ENCODE measurements around the gene EML1. TPM values are rescaled to one million over a fixed set of nuclear protein-coding genes. Genes with fewer than 3 reads are reported as not detected.
A peak's percentile ranks its signal among the peaks of the same experiment; 100 is the strongest.

The EML1 gene
- total and polyA plus RNA-seq, 2 of the 13 experiments (the other 11 are each of a cell fraction or from before 2014, with no cell fraction given) = 0.59 to 1.7 TPM

DNA sequence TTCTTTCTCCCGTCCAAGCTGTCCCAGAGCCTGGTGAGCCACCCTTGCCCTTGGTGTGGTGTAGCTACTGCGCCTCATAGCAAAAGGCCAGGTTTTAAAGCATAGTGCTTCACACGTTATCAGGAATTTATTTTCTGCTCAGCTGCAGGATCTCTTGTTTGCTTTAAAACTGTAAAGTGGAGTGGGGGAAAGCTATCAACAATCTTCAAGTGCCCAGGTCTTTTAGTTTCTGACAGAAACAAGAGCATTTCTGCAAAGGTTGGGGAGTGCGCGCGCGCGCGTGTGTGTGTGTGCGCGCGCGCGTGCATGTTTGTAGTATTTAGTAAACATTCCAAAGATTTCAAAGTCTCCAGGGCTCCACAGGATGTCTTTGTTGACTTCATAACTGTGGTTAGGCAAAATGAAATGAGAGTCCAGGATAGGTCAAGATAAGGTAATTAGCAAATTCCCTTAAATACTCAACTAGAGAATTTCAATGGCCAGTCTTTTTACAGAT is 45.5 kb downstream of the EML1 start (continued):
- TF ChIP-seq ARID4A (CRISPR knock-in tag; IDR thresholded peaks at IDR 0.05; ENCODE audit: borderline replicate concordance) (no peak), SAP130 (CRISPR knock-in tag; IDR thresholded peaks at IDR 0.05; ENCODE audit: low read depth) (0 out of 2 replicates have a peak, but pooled peaks have one; percentile 23), ZNF367 (CRISPR knock-in tag; IDR thresholded peaks at IDR 0.05; ENCODE audit: borderline replicate concordance) (no peak), SOX6 (IDR thresholded peaks at IDR 0.05) (no peak), SOX6 (CRISPR knock-in tag; IDR thresholded peaks at IDR 0.05) (peak; percentile 21; the same call in 1 of the 2 replicates), ZMYM3 (CRISPR knock-in tag; IDR thresholded peaks at IDR 0.05) (no peak), SOX5 (CRISPR knock-in tag; IDR thresholded peaks at IDR 0.05; ENCODE audit: borderline replicate concordance) (peak; percentile 13; the same call in 1 of the 2 replicates), ZC3H4 (CRISPR knock-in tag; IDR thresholded peaks at IDR 0.05; ENCODE audit: borderline replicate concordance) (no peak), CC2D1A (CRISPR knock-in tag; IDR thresholded peaks at IDR 0.05) (no peak), LCORL (IDR thresholded peaks at IDR 0.05) (peak; percentile 71; the same call in 1 of the 2 replicates), LCORL (CRISPR knock-in tag; IDR thresholded peaks at IDR 0.05) (peak; percentile 22; the same call in 1 of the 2 replicates), ZNF224 (CRISPR knock-in tag; IDR thresholded peaks at IDR 0.05) (no peak), ETV6 (CRISPR knock-in tag; conservative IDR thresholded peaks at IDR 0.05) (no peak), PHF21A (CRISPR knock-in tag; IDR thresholded peaks at IDR 0.05) (0 out of 2 replicates have a peak, but pooled peaks have one; percentile 25), ZNF292 (CRISPR knock-in tag; IDR thresholded peaks at IDR 0.05; ENCODE audit: borderline replicate concordance, low read depth) (no peak), HOXA7 (CRISPR knock-in tag; IDR thresholded peaks at IDR 0.05) (no peak), HMGA1 (CRISPR knock-in tag; conservative IDR thresholded peaks at IDR 0.05) (no peak), ZNF350 (CRISPR knock-in tag; IDR thresholded peaks at IDR 0.05; ENCODE audit: borderline replicate concordance, low read depth) (no peak), RBM39 (IDR thresholded peaks at IDR 0.05; ENCODE audit: low read depth, low read length, poor library complexity, severe bottlenecking) (no peak), ATRX (CRISPR knock-in tag; IDR thresholded peaks at IDR 0.05; ENCODE audit: borderline replicate concordance) (no peak)
- TF ChIP-seq, protein P1, sequence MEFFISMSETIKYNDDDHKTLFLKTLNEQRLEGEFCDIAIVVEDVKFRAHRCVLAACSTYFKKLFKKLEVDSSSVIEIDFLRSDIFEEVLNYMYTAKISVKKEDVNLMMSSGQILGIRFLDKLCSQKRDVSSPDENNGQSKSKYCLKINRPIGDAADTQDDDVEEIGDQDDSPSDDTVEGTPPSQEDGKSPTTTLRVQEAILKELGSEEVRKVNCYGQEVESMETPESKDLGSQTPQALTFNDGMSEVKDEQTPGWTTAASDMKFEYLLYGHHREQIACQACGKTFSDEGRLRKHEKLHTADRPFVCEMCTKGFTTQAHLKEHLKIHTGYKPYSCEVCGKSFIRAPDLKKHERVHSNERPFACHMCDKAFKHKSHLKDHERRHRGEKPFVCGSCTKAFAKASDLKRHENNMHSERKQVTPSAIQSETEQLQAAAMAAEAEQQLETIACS (CRISPR knock-in tag; IDR thresholded peaks at IDR 0.05) = peak; percentile 91
- TF ChIP-seq, protein P2, sequence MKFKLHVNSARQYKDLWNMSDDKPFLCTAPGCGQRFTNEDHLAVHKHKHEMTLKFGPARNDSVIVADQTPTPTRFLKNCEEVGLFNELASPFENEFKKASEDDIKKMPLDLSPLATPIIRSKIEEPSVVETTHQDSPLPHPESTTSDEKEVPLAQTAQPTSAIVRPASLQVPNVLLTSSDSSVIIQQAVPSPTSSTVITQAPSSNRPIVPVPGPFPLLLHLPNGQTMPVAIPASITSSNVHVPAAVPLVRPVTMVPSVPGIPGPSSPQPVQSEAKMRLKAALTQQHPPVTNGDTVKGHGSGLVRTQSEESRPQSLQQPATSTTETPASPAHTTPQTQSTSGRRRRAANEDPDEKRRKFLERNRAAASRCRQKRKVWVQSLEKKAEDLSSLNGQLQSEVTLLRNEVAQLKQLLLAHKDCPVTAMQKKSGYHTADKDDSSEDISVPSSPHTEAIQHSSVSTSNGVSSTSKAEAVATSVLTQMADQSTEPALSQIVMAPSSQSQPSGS (CRISPR knock-in tag; IDR thresholded peaks at IDR 0.05) = no peak
- TF ChIP-seq, protein P3, sequence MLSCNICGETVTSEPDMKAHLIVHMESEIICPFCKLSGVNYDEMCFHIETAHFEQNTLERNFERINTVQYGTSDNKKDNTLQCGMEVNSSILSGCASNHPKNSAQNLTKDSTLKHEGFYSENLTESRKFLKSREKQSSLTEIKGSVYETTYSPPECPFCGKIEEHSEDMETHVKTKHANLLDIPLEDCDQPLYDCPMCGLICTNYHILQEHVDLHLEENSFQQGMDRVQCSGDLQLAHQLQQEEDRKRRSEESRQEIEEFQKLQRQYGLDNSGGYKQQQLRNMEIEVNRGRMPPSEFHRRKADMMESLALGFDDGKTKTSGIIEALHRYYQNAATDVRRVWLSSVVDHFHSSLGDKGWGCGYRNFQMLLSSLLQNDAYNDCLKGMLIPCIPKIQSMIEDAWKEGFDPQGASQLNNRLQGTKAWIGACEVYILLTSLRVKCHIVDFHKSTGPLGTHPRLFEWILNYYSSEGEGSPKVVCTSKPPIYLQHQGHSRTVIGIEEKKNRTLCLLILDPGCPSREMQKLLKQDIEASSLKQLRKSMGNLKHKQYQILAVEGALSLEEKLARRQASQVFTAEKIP (CRISPR knock-in tag; IDR thresholded peaks at IDR 0.05; ENCODE audit: borderline replicate concordance) = no peak
